HFFc6 (cell line): Measurements from ENCODE around the gene YWHAQ. TPM values are rescaled to one million over a fixed set of nuclear protein-coding genes. Genes with fewer than 3 reads are reported as not detected.
"Not testable (repeated sequence)": the region's sequence is repeated elsewhere in the genome, so short reads cannot be mapped to it uniquely, and the experiment has no call there.

Experiments used
- DNase-seq: peaks from one replicate; pipeline ENCODE4 v3.0.0-alpha.2; 2018
- H3K27ac Mint-ChIP-seq: 2 replicates; pipeline ENCODE4 v1.8.0; 2020; ENCODE audit warnings: mild to moderate bottlenecking, mixed read lengths
- H3K27me3 Mint-ChIP-seq: 2 replicates; pipeline ENCODE4 v1.8.0; 2021; ENCODE audit warnings: mild to moderate bottlenecking, moderate library complexity, mixed read lengths; ENCODE audit not compliant: insufficient read depth
- H3K36me3 Mint-ChIP-seq: 2 replicates; pipeline ENCODE4 v1.8.0; 2021; ENCODE audit warnings: low read depth, mixed read lengths
- H3K4me1 Mint-ChIP-seq: 2 replicates; pipeline ENCODE4 v1.8.0; 2020; ENCODE audit warnings: low read depth, mixed read lengths
- H3K4me3 Mint-ChIP-seq: 2 replicates; pipeline ENCODE4 v1.8.0; 2020; ENCODE audit warnings: mild to moderate bottlenecking, moderate library complexity, mixed read lengths
- H3K9me3 Mint-ChIP-seq: 2 replicates; pipeline ENCODE4 v1.8.0; 2020; ENCODE audit warnings: mild to moderate bottlenecking, mixed read lengths
- total RNA-seq, 6 experiments: library from RNA; stranded (reverse); fragmentation: NEBNext Ultra II Directional; extraction: Animal tissue kit (Norgen Biotek cat#: 25700); gene quantifications; 2 replicates in 1 of 6; 3 replicates in 5 of 6; pipeline ENCODE4 v1.2.3, GENCODE V29; 2021
- TF ChIP-seq, protein P1 (sequence below): fragments of 200-600 bp; sonication (generic); IDR thresholded peaks from 2 replicates; pipeline ENCODE4 v1.5.0; 2021; ENCODE audit warnings: antibody characterized with exemption, mild to moderate bottlenecking

Gene YWHAQ
- total RNA-seq, 6 experiments from 2014 or later = 461 to 607 (median 548) TPM

DNA sequence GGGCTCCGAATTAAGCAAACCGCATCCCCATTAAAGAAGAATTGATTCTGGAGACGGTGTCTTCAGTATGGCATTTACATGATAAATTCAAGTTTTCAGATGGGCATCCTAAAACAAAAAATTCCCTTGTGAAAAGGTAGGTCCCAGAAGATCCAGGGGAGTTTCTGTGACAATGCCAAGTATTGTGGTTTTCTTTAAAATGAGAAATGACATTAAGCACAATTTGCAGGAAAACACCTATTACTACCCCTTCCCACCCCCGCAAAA lies 689 bp upstream of the YWHAQ start:
- Mint-ChIP-seq H3K27me3 (peaks cover 3% of the 10 kb centered on the region), H3K4me1 (peaks cover 64% of the 10 kb centered on the region), H3K9me3 (no peaks in the 10 kb centered on the region)

DNA sequence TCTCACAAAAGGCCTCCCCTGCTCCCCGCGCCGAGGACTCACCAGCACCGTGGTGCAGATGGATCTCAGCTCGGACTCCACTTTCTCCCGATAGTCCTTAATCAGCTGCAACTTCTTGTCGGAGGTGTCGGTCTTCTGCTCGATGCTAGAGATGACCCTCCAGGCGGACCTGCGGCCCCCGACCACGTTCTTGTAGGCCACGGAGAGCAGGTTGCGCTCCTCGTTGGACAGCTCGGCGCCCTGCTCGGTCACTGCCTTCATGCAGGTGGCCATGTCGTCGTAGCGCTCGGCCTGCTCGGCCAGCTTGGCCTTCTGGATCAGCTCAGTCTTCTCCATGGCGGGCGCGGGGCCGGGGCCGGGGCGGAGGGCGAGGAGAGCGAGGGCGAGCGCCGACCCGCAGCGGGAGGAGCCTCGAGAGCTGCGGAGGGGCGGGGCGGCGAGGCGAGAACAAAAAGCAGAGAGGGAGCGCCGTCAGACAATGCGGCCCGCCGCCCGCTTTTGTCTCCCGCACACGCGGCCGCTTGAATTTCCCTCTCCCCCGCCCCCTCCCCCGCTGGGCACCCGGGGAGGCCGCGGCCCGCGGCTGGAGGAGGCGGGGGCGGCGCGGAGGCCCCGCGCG lies 571 bp downstream of the YWHAQ start:
- Mint-ChIP-seq H3K27ac (peak overlapping the region; percentile 96), H3K4me3 (peak overlapping the region; percentile 99), H3K9me3 (no peaks in the 10 kb centered on the region), H3K4me1 (peaks cover 72% of the 10 kb centered on the region), H3K36me3 (peaks cover 51% of the 10 kb centered on the region), H3K27me3 (peaks cover 3% of the 10 kb centered on the region)
- TF ChIP-seq, protein P1, sequence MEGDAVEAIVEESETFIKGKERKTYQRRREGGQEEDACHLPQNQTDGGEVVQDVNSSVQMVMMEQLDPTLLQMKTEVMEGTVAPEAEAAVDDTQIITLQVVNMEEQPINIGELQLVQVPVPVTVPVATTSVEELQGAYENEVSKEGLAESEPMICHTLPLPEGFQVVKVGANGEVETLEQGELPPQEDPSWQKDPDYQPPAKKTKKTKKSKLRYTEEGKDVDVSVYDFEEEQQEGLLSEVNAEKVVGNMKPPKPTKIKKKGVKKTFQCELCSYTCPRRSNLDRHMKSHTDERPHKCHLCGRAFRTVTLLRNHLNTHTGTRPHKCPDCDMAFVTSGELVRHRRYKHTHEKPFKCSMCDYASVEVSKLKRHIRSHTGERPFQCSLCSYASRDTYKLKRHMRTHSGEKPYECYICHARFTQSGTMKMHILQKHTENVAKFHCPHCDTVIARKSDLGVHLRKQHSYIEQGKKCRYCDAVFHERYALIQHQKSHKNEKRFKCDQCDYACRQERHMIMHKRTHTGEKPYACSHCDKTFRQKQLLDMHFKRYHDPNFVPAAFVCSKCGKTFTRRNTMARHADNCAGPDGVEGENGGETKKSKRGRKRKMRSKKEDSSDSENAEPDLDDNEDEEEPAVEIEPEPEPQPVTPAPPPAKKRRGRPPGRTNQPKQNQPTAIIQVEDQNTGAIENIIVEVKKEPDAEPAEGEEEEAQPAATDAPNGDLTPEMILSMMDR = no peak
- peak; percentile 18 for DNase-seq

More for the DNA sequence above, 689 bp upstream of the YWHAQ start:
- Mint-ChIP-seq H3K27ac (peak overlapping the region; percentile 90), H3K36me3 (peaks cover 38% of the 10 kb centered on the region), H3K4me3 (peak overlapping the region; percentile 99)
- TF ChIP-seq, protein P1 = no peak
- DNase-seq = no peak

DNA sequence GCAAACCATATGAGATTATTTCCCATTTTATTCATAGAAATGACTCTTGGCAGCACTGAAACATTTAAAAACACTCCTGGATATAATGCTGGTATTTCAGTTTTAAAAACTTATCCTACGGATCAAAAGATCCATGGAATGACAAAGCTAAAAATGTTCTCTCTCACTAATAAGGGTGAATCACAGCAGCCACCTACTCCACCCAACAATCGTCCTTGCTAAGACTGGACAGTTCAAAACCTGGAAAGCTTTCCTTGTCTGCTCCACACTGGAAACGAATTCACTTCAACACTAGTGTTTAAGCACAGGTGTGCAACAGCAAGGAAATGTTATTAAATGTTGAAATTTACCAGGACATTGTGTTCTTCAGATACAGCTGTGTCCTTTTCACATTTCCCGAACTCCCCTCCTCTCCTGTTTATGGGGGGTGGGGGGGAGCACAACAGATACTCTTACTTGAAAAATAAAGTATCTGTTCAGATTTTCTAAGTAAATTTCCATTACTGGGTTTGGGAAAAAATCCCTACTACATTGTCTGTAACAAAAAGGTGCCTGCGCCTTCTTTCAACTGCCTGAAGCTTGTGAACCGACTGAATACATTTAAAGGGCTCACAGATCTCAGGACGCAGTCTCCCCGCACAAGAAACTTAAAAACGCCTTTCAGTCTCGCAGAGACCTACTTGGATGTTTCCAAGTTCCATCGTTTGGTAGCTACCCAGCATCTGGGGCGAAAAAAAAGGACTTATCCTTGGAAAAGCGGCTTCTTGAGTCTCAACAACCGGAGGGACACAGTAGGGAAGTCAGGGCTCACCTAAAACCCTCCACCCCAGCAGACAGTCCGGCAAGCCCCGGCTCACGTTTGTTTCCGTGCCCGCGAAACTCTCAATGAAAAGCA lies 1.3 kb downstream of the YWHAQ start:
- no peaks in the 10 kb centered on the region for H3K9me3 Mint-ChIP-seq
- peak overlapping the region; percentile 96 for H3K27ac Mint-ChIP-seq
- H3K4me1 Mint-ChIP-seq = peaks cover 71% of the 10 kb centered on the region
- peaks cover 53% of the 10 kb centered on the region for H3K36me3 Mint-ChIP-seq
- TF ChIP-seq, protein P1 = no peak
- H3K4me3 Mint-ChIP-seq = peak overlapping the region; percentile 99
- peak; percentile 51 for DNase-seq
- H3K27me3 Mint-ChIP-seq = peaks cover under 1% of the 10 kb centered on the region; the same call in 1 of the 2 replicates

DNA sequence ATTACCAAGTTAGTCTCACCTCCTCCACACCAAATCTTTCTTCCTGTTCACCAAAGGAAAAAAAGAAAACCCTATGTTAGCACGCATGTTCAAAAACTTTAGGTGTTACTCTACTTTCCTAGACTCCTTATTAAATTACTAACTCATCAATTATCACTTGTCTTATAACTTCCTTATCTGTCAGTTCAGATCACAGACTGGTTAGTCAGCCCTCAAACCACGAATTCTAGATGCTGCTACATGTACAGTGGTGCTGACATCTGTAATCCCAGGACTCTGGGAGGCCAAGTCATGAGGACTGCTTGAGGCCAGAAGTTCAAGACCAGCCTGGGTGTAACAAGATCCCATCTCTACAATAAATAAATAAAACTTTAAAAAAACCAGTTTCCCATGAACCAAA lies 3.5 kb downstream of the YWHAQ start:
- no peaks in the 10 kb centered on the region for H3K9me3 Mint-ChIP-seq
- H3K27me3 Mint-ChIP-seq = no peaks in the 10 kb centered on the region; the same call in 1 of the 2 replicates
- peak overlapping the region; percentile 96 for H3K27ac Mint-ChIP-seq
- peaks cover 71% of the 10 kb centered on the region for H3K4me1 Mint-ChIP-seq
- peak overlapping the region; percentile 99 for H3K4me3 Mint-ChIP-seq
- H3K36me3 Mint-ChIP-seq = peaks cover 72% of the 10 kb centered on the region
- no peak for DNase-seq
- TF ChIP-seq, protein P1 = no peak

DNA sequence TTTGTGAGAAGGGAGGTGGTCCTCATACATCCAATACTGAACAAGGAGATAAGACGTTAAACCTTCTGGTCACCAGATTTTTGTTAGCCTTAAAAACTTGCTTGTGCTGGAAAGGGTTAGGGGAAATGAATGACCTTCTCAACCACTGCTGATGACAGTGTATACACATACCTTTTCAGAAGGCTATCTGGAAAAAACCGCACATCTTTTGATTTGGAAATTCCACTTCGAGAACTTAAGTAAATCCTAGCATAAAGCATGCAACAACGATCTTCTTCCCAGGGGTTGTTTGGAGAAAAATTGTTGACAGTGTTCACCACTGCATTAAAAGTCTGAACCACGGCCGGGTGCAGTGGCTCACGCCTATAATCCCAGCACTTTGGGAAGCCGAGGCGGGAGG lies 7.6 kb downstream of the YWHAQ start:
- Mint-ChIP-seq H3K27ac (no peak overlapping the region), H3K27me3 (no peaks in the 10 kb centered on the region; the same call in 1 of the 2 replicates), H3K36me3 (peaks cover 64% of the 10 kb centered on the region), H3K4me1 (peaks cover 90% of the 10 kb centered on the region), H3K4me3 (no peak overlapping the region), H3K9me3 (no peaks in the 10 kb centered on the region)
- no peak for DNase-seq
- TF ChIP-seq, protein P1 = no peak

DNA sequence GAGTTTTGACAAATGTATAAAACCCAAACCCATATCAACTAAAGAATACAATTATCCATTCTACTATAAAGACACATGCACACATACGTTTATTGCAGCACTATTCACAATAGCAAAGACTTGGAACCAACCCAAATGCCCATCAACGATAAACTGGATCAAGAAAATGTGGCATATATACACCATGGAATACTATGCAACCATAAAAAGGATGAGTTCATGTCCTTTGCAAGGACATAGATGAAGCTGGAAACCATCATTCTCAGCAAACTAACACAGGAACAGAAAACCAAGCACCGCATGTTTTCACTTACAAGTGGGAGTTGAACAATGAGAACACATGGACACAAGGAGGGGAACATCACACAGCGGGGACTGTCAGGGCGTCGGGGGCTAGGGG lies 9.1 kb downstream of the YWHAQ start:
- Mint-ChIP-seq H3K36me3 (peaks cover 62% of the 10 kb centered on the region), H3K27ac (peak overlapping the region; percentile 23; the same call in 1 of the 2 replicates), H3K4me1 (peaks cover 88% of the 10 kb centered on the region)
- H3K4me3 Mint-ChIP-seq, H3K9me3 Mint-ChIP-seq, H3K27me3 Mint-ChIP-seq, DNase-seq: not testable (repeated sequence)
